Epidermal melanocyte (primary cell): ENCODE data around the gene NCOA6.
"Not testable (repeated sequence)": the region's sequence is repeated elsewhere in the genome, so short reads cannot be mapped to it uniquely, and the experiment has no call there.

Experiments
- DNase-seq: peaks from one replicate; pipeline ENCODE4 v3.0.0; 2011; ENCODE audit warnings: low spot score; ENCODE audit not compliant: insufficient read length

The NCOA6 gene

GRCh38 chr20:34720266-34720665 is 105.2 kb downstream of the NCOA6 start:
- DNase-seq = no peak

- DNase-seq = not testable (repeated sequence)
Measured at GRCh38 chr20:34719242-34720017, 106.0 kb downstream of the NCOA6 start.

GRCh38 chr20:34717230-34718095 is 108.0 kb downstream of the NCOA6 start:
- DNase-seq = no peak

GRCh38 chr20:34716921-34717229 is 108.6 kb downstream of the NCOA6 start:
- no peak for DNase-seq

GRCh38 chr20:34715384-34715783 is 110.1 kb downstream of the NCOA6 start:
- DNase-seq = no peak

GRCh38 chr20:34713944-34714515 is 111.4 kb downstream of the NCOA6 start:
- DNase-seq = not testable (repeated sequence)

GRCh38 chr20:34713194-34713943 is 112.1 kb downstream of the NCOA6 start:
- DNase-seq = no peak

- no peak for DNase-seq
Measured at GRCh38 chr20:34712525-34713192, 112.8 kb downstream of the NCOA6 start.

- DNase-seq = no peak
Measured at GRCh38 chr20:34711813-34712430, 113.5 kb downstream of the NCOA6 start.

- no peak for DNase-seq
Measured at GRCh38 chr20:34710861-34711574, 114.4 kb downstream of the NCOA6 start.

- DNase-seq = no peak
Measured at GRCh38 chr20:34710568-34710839, 114.9 kb downstream of the NCOA6 start.

- DNase-seq = peak; percentile 60
Measured at GRCh38 chr20:34709831-34710567, 115.5 kb downstream of the NCOA6 start.

- DNase-seq = peak; percentile 74
Measured at GRCh38 chr20:34709044-34709830, 116.2 kb downstream of the NCOA6 start.

GRCh38 chr20:34708621-34709043 is 116.8 kb downstream of the NCOA6 start:
- DNase-seq = no peak

GRCh38 chr20:34706912-34707784 is 118.3 kb downstream of the NCOA6 start:
- no peak for DNase-seq

- no peak for DNase-seq
Measured at GRCh38 chr20:34706302-34706875, 119.1 kb downstream of the NCOA6 start.
